BLaER1 treated with 17β-estradiol and CSF1 and Interleukin-3, amounts not matched to agents 10 nM and 100 nM (cell line): ENCODE data around the gene TYW1.
"Not testable (repeated sequence)": the region's sequence is repeated elsewhere in the genome, so short reads cannot be mapped to it uniquely, and the experiment has no call there.

ENCODE experiments used
- H3K27ac ChIP-seq, 11 experiments: shearing (Covaris generic); formaldehyde crosslinking; 2 replicates each; pipeline ENCODE4 v1.8.1; 2022
- H3K27me3 ChIP-seq, 11 experiments: shearing (Covaris generic); formaldehyde crosslinking; 2 replicates each; pipeline ENCODE4 v1.8.1; 2022
- H3K36me3 ChIP-seq, 11 experiments: shearing (Covaris generic); formaldehyde crosslinking; 2 replicates each; pipeline ENCODE4 v1.8.1; 2022
- H3K4me1 ChIP-seq, 10 experiments: shearing (Covaris generic); formaldehyde crosslinking; 2 replicates each; pipeline ENCODE4 v1.8.1; 2022
- H3K4me2 ChIP-seq, 11 experiments: shearing (Covaris generic); formaldehyde crosslinking; 2 replicates each; pipeline ENCODE4 v1.8.1; 2022
- H3K4me3 ChIP-seq, 10 experiments: shearing (Covaris generic); formaldehyde crosslinking; 2 replicates each; pipeline ENCODE4 v1.8.1; 2022
- H3K9ac ChIP-seq, 11 experiments: shearing (Covaris generic); formaldehyde crosslinking; 2 replicates each; pipeline ENCODE4 v1.8.1; 2022
- H3K9me3 ChIP-seq, 11 experiments: shearing (Covaris generic); formaldehyde crosslinking; replicated peaks in 1 of 11; 2 replicates each; pipeline ENCODE4 v1.8.1; 2022
- H4K20me1 ChIP-seq, 11 experiments: shearing (Covaris generic); formaldehyde crosslinking; 2 replicates each; pipeline ENCODE4 v1.8.1; 2022
- Cebpa-rat ChIP-seq, 11 experiments: shearing (Covaris generic); IDR thresholded peaks; 2 replicates each; pipeline ENCODE4 v1.8.1; 2022

The TYW1 gene

DNA sequence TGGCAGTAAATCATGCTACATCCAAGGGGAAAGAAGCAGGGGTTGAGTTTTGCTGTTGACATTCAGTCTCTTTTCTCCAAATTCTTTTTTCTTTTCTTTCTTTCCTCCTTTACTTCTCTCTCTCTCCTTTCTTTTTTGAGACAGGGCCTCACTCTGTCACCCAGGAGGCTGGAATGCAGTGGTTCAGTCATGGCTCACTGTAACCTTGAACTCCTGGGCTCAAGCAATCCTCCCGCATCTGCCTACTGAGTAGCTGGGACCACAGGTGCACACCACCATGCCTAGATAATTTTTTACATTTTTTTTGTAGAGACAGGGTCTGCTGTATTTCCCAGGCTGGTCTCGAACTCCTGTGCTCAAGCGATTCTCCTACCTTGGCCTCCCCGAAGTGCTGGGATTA is 36.4 kb upstream of the TYW1 start:
- no peak overlapping the region for H3K27ac ChIP-seq
- no peak overlapping the region for H3K4me3 ChIP-seq
- peaks cover 55 to 64% (median 61%) of the 10 kb centered on the region in 11 experiments for H3K36me3 ChIP-seq
- H3K4me1 ChIP-seq = peaks cover 0 to 6% (median 0%) of the 10 kb centered on the region in 10 experiments; a peak in 1 of 20 replicates
- no peak overlapping the region for H3K4me2 ChIP-seq
- TF ChIP-seq Cebpa-rat (IDR thresholded peaks at IDR 0.05) = no peak
- H3K9me3 ChIP-seq = peaks cover 0 to 7% (median 0%) of the 10 kb centered on the region in 11 experiments; a peak in 1 of 22 replicates
- no peaks in the 10 kb centered on the region for H3K27me3 ChIP-seq
- peaks cover 0 to 21% (median 0%) of the 10 kb centered on the region in 11 experiments; a peak in 8 of 22 replicates for H4K20me1 ChIP-seq
- H3K9ac ChIP-seq = no peak overlapping the region

- Histone ChIP-seq H3K4me1 (peaks cover 0 to 6% (median 0%) of the 10 kb centered on the region in 10 experiments; a peak in 1 of 20 replicates), H4K20me1 (peaks cover 0 to 20% (median 0%) of the 10 kb centered on the region in 11 experiments; a peak in 8 of 22 replicates), H3K4me2 (no peak overlapping the region), H3K27ac (no peak overlapping the region), H3K9ac (no peak overlapping the region), H3K9me3 (peaks cover 0 to 10% (median 0%) of the 10 kb centered on the region in 11 experiments; a peak in 2 of 22 replicates), H3K27me3 (no peaks in the 10 kb centered on the region), H3K36me3 (peaks cover 46 to 55% (median 52%) of the 10 kb centered on the region in 11 experiments), H3K4me3 (no peak overlapping the region)
- no peak for TF ChIP-seq Cebpa-rat (IDR thresholded peaks at IDR 0.05)
These were observed 35.5 kb upstream of the TYW1 start for GRCh38 chr7:66961096-66961495.

DNA sequence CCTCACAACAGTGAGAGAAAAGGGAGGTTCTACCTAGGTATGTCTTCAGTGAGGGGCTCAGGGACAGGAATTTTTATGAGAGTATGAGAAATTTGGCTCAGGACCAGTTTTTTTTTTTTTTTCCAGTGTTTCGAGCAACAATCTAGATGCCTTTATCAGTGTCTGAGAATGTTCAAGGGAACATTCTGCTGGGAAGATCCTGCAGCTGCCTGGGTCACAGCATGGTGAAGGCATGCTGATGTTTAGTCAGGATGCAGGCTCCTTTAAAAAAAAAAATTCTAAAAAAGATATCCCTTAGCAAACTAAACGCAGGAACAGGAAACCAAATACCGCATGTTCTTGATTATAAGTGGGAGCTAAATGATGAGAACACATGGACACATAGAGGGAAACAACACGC is 32.2 kb upstream of the TYW1 start:
- no peaks in the 10 kb centered on the region for H3K27me3 ChIP-seq
- peaks cover 0 to 5% (median 0%) of the 10 kb centered on the region in 11 experiments; a peak in 3 of 22 replicates for H4K20me1 ChIP-seq
- TF ChIP-seq Cebpa-rat (IDR thresholded peaks at IDR 0.05) = no peak
- no peak overlapping the region for H3K4me3 ChIP-seq
- peaks cover 0 to 6% (median 0%) of the 10 kb centered on the region in 10 experiments; a peak in 1 of 20 replicates for H3K4me1 ChIP-seq
- peaks cover 0 to 10% (median 0%) of the 10 kb centered on the region in 11 experiments; a peak in 2 of 22 replicates for H3K9me3 ChIP-seq
- peaks cover 13 to 22% (median 19%) of the 10 kb centered on the region in 11 experiments for H3K36me3 ChIP-seq
- H3K4me2 ChIP-seq = no peak overlapping the region
- no peak overlapping the region for H3K27ac ChIP-seq
- H3K9ac ChIP-seq = no peak overlapping the region

- Histone ChIP-seq H3K4me1 (peaks cover 0 to 6% (median 0%) of the 10 kb centered on the region in 10 experiments; a peak in 1 of 20 replicates), H3K27me3 (no peaks in the 10 kb centered on the region), H3K9me3 (peaks cover 0 to 10% (median 0%) of the 10 kb centered on the region in 11 experiments; a peak in 2 of 22 replicates), H3K9ac (no peak overlapping the region), H3K4me3 (no peak overlapping the region), H4K20me1 (no peaks in the 10 kb centered on the region), H3K4me2 (no peak overlapping the region), H3K27ac (no peak overlapping the region), H3K36me3 (no peaks in the 10 kb centered on the region)
- no peak for TF ChIP-seq Cebpa-rat (IDR thresholded peaks at IDR 0.05)
These were observed 29.6 kb upstream of the TYW1 start for GRCh38 chr7:66967029-66967428.

DNA sequence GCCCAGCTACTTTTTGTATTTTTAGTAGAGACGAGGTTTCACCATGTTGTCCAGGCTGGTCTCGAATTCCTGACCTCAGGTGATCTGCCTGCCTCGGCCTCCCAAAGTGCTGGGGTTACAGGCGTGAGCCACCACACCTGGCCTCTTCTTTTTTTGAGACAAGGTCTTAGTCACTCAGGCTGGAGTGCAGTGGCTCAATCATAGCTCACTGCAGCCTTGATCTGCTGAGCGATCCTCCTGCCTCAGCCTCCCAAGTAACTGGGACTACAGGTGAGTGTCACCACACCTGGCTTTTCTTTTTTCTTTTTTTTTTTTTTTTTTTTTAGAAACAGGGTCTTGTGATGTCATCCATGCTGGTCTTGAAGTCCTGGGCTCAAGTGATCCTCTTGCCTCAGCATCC is 27.6 kb upstream of the TYW1 start:
- H3K9ac ChIP-seq, H3K36me3 ChIP-seq, H3K27me3 ChIP-seq, H3K9me3 ChIP-seq, H3K4me3 ChIP-seq, H3K4me2 ChIP-seq, H3K4me1 ChIP-seq, H3K27ac ChIP-seq, H4K20me1 ChIP-seq: not testable (repeated sequence)

DNA sequence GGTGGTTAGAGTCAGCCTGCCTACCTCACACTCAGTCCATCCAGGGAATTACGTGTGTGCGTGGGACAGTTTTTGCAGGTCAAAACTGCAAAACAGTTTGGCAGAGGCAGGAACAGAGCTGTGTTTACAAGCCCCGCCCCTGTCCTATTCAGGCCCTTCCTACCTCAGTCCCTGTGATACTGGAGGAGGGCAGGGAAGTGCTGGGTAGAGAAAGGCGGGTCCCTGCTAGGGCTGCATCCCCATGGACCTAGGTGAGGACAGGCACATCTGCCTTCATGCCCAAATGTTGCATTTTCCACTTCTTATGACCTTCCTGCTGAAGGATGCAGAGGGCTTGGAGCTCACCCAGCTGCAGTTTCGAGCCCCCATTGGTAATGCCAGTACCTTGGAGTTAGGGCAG is 26.3 kb upstream of the TYW1 start:
- no peaks in the 10 kb centered on the region for H4K20me1 ChIP-seq
- no peak overlapping the region for H3K4me2 ChIP-seq
- H3K9me3 ChIP-seq = peaks cover 6 to 15% (median 9%) of the 10 kb centered on the region in 11 experiments; a peak in 18 of 22 replicates
- no peaks in the 10 kb centered on the region for H3K27me3 ChIP-seq
- TF ChIP-seq Cebpa-rat (IDR thresholded peaks at IDR 0.05) = no peak
- no peak overlapping the region for H3K4me3 ChIP-seq
- no peak overlapping the region for H3K27ac ChIP-seq
- no peaks in the 10 kb centered on the region for H3K36me3 ChIP-seq
- no peak overlapping the region for H3K9ac ChIP-seq
- H3K4me1 ChIP-seq = no peaks in the 10 kb centered on the region

- no peaks in the 10 kb centered on the region for H3K27me3 ChIP-seq
- H3K9ac ChIP-seq = no peak overlapping the region
- TF ChIP-seq Cebpa-rat (IDR thresholded peaks at IDR 0.05) = no peak
- H3K4me3 ChIP-seq = no peak overlapping the region
- no peaks in the 10 kb centered on the region for H4K20me1 ChIP-seq
- H3K4me2 ChIP-seq = no peak overlapping the region
- H3K9me3 ChIP-seq = peaks cover 27 to 46% (median 33%) of the 10 kb centered on the region in 11 experiments
- peaks cover 0 to 6% (median 0%) of the 10 kb centered on the region in 11 experiments; a peak in 1 of 22 replicates for H3K36me3 ChIP-seq
- no peak overlapping the region for H3K27ac ChIP-seq
- no peaks in the 10 kb centered on the region for H3K4me1 ChIP-seq
These were observed 21.5 kb upstream of the TYW1 start for GRCh38 chr7:66974986-66975590.

DNA sequence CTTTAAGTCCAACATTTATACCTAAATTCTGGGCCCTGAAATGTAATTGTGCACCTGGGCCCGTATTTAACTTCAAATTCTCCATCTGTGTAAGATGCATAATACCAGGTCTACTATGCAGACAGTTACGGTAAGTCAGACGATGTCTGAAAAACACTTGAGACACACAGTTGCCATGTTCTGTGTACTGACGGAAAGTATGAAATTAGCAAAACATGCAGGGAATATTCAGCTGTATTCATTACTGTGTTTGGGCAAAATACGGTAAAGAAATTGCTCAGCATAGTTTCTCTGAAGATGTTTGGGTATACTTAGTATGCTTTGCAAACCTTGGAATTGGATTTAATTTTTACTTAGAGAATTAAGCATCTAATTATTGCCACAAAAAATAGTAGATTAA is 18.3 kb upstream of the TYW1 start:
- not testable (repeated sequence) for H3K4me1 ChIP-seq, H3K9ac ChIP-seq, H3K36me3 ChIP-seq, H3K4me2 ChIP-seq, H4K20me1 ChIP-seq, H3K27me3 ChIP-seq, H3K27ac ChIP-seq, H3K4me3 ChIP-seq
- H3K9me3 ChIP-seq = peaks cover 45 to 66% (median 54%) of the 10 kb centered on the region in 11 experiments

DNA sequence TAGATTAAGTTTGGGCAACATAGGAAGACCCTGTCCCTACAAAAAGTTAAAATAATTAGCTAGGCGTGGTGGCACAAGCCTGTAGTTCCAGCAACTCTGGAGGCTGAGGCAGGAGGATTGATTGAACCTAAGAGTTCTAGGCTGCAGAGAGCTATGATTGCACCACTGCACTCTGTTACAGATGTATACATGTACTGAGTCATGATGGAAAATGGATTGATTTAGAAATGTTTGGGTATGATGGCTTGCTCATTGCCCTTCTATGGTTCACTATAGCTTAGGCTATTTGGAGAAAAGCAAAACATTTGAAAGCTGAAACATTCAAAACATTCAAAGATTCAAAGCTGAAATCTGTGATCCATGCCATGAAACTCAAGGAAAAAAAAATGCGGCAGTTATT is 17.6 kb upstream of the TYW1 start:
- not testable (repeated sequence) for H3K36me3 ChIP-seq, H3K4me1 ChIP-seq, H3K27ac ChIP-seq, H3K27me3 ChIP-seq, H3K4me3 ChIP-seq, H3K9ac ChIP-seq, H4K20me1 ChIP-seq, H3K4me2 ChIP-seq
- H3K9me3 ChIP-seq = peaks cover 45 to 66% (median 54%) of the 10 kb centered on the region in 11 experiments

DNA sequence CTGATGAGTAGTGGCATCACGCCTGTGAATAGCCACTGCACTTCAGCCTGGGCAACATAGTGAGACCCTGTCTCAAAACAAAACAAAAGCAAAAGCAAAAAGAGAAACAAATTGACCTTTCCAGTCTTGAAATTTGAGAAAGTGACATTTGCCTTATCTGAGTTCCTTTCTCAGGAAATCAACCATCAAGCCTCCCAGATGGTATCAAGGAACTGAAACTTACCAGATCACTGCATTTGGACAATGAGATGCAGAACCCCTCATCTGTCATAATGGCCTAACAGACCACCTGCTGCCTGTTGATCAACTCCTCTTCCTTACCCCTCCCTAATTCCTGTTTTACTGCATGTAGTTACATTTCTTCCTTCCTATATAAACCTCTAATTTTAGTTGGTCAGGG is 16.3 kb upstream of the TYW1 start:
- not testable (repeated sequence) for H3K36me3 ChIP-seq, H3K4me1 ChIP-seq, H3K4me3 ChIP-seq, H3K27me3 ChIP-seq, H4K20me1 ChIP-seq, H3K4me2 ChIP-seq, H3K9ac ChIP-seq
- Histone ChIP-seq H3K9me3 (peaks cover 36 to 56% (median 45%) of the 10 kb centered on the region in 11 experiments), H3K27ac (peak overlapping the region in 1 of 11 experiments; percentile 52; a peak in 2 of 22 replicates)

GRCh38 chr7:66989552-66989951 is 7.1 kb upstream of the TYW1 start:
- H3K27ac ChIP-seq, H3K27me3 ChIP-seq: not testable (repeated sequence)

DNA sequence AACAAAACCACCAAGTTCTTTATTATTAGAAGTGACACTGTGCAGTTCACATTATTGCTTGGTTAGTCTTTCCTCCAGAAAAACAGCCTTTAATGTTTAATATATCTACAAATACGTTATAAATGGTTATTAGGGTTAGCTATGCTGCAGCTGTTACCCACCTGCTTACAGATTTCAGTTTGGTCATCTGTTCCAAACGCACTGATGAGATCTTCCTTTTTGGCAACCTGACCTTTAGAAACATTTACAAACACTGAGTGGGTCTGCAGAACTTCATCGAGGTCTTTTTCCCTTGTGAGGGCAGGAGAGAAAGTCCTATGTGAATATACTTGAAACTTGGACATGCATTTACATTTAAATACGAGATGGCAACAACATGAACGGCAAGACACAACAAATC is 2.6 kb upstream of the TYW1 start:
- peaks cover 0 to 17% (median 7%) of the 10 kb centered on the region in 11 experiments; a peak in 9 of 22 replicates for H4K20me1 ChIP-seq
- H3K27ac ChIP-seq = peak overlapping the region in 2 of 11 experiments; percentile 91 to 96; a peak in 3 of 22 replicates
- not testable (repeated sequence) for H3K9me3 ChIP-seq, H3K27me3 ChIP-seq
- peak overlapping the region; percentile 76 to 94 (median 86) for H3K4me3 ChIP-seq
- peaks cover 38 to 52% (median 46%) of the 10 kb centered on the region in 11 experiments for H3K36me3 ChIP-seq
- H3K4me1 ChIP-seq = peaks cover 16 to 22% (median 18%) of the 10 kb centered on the region in 10 experiments; a peak in 18 of 20 replicates
- H3K9ac ChIP-seq = peak overlapping the region; percentile 88 to 97 (median 92); a peak in 19 of 22 replicates
- peak overlapping the region; percentile 71 to 93 (median 83) for H3K4me2 ChIP-seq

More at GRCh38 chr7:66989552-66989951, 7.1 kb upstream of the TYW1 start:
- H3K36me3 ChIP-seq = peaks cover 58 to 75% (median 66%) of the 10 kb centered on the region in 11 experiments
- not testable (repeated sequence) for H3K9me3 ChIP-seq, H3K4me3 ChIP-seq, H3K9ac ChIP-seq, H3K4me2 ChIP-seq
- peaks cover 0 to 18% (median 6%) of the 10 kb centered on the region in 11 experiments; a peak in 9 of 22 replicates for H4K20me1 ChIP-seq
- H3K4me1 ChIP-seq = peaks cover 11 to 16% (median 13%) of the 10 kb centered on the region in 10 experiments; a peak in 17 of 20 replicates

- Histone ChIP-seq H3K4me1 (peaks cover 16 to 22% (median 18%) of the 10 kb centered on the region in 10 experiments; a peak in 18 of 20 replicates), H4K20me1 (peaks cover 0 to 23% (median 7%) of the 10 kb centered on the region in 11 experiments; a peak in 9 of 22 replicates), H3K27ac (peak overlapping the region; percentile 83 to 96 (median 88)), H3K9ac (peak overlapping the region; percentile 88 to 97 (median 92)), H3K4me2 (peak overlapping the region; percentile 71 to 93 (median 83)), H3K4me3 (peak overlapping the region; percentile 76 to 94 (median 86)), H3K36me3 (peaks cover 33 to 55% (median 48%) of the 10 kb centered on the region in 11 experiments)
- not testable (repeated sequence) for H3K27me3 ChIP-seq, H3K9me3 ChIP-seq
These were observed 2.0 kb upstream of the TYW1 start for GRCh38 chr7:66994691-66995049.
